HK-2 (cell line): ENCODE measurements around the gene TREX2.

Source experiments
- DNase-seq: peaks from one replicate; pipeline ENCODE4 v3.0.0-alpha.2; 2018; ENCODE audit not compliant: unreplicated experiment

TREX2 gene

DNA sequence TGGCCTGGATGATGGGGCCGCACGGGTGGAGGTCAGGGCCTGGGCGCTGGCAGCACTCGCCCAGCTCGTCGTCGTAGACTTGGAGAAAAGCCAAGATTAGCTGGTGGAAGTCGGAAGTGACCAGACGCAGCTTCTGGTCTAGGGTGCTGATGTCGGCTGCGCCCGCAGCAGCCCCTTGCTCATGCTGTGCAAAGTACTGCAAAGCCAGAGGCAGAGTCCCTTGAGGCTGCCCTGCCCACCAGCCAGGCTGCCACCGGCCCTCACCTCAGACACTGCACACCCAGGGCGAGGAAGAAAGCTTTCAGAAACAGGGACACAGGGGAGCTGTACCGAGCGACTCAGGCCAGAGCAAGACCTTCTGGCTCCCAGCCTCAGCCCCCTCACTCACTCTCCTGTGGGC lies 9.7 kb upstream of the TREX2 start:
- no peak for DNase-seq

DNA sequence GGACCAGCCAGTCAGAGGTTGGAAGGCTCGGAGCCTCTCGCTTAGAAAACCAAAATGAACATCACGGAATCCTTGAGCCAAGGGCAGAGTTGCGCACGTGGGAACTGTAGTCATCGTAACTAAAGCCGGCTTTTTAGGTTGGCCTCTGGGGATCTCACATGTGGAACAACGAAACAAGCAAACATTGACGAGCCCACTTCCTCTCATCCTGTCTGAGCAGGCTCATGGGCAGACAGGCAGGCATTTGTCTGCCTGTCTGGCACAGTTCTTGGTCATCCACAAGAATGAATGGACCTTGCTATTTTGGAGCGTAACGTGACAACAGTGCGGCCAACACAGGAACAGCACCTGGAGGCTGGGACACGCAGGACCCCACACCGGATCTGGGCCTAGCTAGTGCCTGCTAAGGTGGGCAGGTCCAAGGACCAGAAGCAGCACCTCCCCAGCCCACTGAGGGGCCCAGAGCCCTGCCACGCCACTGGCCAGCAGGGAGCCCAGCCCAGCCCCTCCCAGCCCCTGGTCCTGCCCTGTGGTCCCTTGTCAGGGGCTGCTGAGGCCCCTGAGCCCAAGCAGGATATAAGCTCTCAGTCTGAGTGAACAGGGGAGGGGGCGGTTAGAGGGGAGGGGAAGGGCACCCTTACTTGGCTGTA lies 9.2 kb upstream of the TREX2 start:
- no peak for DNase-seq

DNA sequence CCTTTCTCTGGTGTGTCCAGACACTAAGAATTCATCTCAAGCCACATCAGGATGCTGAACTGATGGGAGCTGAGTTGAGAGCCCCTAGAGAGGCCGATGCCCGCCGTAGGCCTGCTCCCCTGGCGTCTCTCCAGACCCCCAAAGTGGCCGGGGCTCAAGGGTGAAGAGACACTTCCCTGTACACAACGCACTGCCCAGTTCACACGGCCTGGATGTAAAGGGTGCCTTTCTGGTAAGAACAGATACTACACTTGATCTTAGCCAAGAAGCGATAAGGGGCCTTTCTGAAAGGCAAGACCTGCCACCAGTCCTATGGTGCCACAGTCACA lies 5.1 kb upstream of the TREX2 start:
- no peak for DNase-seq

DNA sequence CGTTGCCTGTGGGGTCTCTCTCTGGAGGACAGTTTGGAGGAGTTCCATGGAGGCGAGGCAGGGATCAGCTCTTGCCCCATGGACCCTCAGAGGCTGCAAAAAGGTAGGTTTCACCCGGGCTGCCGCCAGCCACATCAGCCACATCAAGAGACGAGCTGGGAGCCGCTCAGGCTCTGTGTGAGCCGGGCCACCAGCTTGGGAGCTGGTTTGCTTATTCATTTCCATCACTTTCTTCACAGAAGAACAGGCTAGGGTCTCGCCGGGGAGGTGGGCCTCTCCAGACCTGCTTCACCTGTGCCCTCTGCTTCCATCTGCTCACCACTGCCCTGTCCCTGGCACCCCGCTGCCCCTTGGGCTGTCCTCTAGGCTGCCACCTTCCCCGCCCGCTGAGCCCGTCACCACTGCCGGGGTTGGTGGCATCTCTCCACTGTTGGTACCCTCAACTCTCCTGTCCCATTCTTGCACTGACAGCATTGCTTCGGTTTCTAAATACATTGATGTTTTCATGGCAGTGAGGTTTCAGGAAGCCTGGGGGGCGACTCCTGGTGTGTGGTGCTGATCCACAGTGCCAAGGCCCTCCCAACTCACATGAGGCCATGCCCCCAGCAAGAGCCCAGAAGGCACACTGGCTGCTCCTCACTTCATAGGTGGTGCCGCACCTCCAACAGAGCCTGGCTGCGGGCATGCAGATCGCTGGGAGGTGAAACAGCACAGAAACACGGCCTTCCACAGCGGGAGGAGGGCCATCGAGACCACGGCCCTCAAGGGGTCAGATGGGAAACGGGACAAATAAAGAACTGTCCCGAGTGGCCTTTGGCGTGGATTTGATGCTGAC lies 4.5 kb upstream of the TREX2 start:
- no peak for DNase-seq

DNA sequence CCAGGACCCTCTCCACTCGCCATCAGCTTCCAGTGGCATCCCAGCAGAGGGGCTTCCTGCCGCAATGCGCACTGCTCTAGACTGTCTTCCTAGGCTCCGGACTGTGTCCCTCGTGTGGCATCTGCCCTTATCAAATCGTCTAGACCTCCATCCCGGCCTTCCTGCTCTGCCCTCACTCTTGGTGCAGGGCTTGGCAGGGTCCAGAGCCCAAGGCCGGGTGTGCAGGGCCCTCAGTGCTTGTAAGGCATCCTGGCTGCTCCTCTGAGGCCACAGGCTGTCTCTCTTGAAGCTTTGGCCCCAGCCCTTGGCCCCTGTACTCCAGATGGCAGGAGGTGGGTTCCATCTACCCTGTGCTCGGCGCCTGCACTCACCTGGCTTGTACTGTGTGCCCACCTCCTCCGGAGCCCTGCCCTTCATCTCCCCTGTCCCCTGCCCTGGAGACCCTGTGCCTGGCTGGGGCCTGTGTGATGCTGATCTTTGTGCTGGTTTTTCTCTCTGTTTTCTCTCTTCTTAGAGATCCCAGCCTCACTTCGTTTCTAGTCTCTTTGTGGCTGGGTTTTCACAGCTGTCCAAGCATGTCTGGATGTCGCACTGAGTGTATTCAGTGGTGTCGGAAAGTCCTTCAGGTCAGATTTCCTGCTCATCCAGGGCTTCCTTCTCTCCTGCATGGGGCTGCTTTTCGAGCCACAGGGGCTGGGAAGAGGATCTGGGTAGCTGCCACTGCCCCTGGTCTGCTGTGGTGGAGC lies 3.7 kb upstream of the TREX2 start:
- DNase-seq, result no peak

DNA sequence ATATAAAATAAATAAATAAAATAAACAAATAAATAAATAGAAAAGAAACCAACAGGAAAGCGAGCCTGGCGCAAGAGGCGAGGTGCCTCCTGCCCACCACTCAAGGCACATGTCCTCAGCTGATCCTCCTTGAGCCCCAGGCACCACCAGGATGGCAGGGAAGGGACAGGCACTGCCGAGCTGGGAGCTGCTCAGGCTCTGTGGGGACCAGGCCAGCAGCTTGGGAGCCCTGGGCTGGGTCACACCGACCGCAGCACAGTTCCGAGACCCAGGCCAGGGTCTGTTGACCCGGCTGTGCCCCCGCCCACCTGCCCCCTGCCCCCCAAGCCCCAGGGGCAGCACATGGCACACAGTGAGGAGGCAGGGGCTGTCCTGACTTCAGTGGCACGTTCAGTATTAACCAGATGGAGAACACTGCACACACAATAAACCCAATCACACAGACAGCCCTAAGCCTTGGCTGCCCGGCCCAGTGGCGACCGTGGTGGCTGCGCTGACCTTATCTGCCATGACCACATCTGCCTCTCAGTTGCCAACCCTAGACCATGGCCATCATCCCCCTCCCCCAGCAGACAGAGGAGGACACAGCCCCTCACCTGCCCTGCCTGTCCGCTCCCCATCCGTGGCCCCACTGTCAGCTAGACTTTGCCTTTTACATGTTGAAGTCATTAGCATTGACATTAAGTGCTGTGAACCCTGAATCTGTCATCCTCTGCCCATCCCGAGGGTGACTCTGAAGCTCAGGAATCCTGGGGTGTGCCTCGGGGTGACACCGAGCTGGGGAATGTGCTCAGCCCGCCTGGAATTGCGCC lies 2.9 kb upstream of the TREX2 start:
- DNase-seq, result no peak

DNA sequence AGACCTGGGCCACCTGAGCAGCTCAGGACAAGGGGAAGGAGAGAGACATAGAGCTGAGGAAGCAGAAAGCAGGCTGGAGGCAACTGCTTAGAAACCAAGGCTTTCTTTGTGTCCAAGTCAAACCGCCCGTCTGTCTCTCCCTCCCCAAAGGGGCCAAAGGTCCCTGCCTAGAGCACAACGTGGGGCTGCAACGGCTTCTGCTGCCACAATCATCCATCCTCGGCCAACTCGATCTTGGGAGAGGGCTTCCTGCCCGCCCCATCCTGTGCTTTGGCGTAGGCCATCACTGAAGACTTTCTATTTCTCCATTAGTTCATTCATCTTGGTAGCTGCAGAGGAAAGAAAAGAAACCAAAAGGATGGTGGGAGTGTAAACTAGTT lies 1.7 kb upstream of the TREX2 start:
- DNase-seq, result no peak

DNA sequence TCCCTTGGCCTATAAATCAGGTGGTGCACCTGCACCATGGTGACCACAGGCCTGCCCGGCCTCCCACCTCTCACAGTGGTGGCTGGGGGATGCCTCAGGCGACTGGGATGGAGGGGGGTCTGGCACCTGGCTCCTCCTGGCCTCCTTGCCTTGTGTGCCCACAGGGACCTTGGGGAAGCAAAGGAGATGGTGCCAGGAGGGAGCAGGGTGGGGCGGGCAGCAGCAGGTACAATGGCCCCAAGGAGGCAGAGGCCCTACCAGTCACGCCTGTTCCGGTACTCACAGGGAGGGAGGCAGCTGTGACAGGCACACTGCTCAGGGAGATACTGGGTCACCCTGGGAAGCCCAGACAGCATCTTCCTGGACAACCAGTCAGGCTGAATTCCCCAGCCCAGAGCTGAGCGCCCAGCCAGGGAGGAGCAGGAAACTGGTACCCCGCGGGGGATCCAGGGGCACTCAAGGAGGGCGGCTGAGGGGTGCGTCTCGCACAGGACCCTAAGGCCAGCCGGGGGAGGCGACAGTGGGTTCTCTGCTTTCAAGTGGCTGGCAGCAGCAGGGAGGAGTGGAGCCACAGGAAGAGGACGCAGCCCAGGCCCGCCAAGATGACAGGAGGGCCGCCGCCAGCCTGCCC lies 1.2 kb upstream of the TREX2 start:
- DNase-seq, result no peak

DNA sequence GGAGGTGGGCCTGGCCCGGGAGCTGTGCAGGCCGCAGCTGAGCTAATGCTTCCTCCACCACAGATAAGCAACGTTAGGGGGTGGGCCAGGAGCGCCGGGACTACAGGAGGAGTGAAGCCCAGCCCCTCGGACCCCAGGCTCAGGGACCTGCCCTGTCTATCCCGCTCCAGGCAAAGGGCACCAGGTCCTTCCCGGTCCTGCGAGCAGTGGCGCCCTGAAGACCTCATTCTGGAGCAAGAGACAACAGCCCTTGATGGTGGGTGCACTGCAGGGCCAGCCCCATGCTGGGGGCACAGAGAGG lies 730 bp upstream of the TREX2 start:
- DNase-seq, result no peak

DNA sequence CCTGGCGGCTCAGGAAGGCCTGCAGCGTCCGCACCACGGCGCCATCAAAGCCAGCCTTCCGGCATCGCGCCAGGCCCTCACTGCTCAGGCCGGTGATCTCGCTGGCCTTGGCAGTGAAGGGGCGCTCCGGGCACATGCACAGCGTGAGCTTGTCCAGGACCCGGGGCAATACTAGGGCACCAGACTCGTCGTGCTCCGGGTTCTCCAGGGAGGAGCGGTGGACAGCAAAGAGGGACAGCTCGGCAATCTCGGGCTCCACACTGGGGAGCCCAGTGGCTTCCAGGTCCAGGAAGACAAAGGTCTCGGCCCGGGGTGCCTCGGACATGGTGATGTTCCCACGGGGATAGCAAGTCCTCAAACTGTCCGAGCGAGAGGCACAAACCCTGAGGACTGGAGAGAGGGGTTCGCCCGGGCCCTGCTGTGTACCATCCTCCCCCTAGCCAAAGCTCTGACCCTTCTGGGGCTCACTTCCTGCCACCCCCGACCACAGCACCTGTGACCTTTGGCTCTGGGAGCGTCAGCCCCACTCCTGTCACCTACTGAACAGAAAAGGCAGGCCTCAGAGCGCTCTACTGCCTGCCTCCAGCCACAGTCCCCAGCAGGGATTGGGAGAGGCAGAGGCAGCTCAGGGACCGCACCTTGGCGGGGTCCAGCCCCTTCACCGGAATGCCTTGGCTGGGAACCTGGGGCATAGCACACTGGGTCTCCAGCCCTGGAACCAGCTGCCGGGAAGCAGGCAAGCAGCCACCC lies 575 bp downstream of the TREX2 start:
- no peak for DNase-seq

DNA sequence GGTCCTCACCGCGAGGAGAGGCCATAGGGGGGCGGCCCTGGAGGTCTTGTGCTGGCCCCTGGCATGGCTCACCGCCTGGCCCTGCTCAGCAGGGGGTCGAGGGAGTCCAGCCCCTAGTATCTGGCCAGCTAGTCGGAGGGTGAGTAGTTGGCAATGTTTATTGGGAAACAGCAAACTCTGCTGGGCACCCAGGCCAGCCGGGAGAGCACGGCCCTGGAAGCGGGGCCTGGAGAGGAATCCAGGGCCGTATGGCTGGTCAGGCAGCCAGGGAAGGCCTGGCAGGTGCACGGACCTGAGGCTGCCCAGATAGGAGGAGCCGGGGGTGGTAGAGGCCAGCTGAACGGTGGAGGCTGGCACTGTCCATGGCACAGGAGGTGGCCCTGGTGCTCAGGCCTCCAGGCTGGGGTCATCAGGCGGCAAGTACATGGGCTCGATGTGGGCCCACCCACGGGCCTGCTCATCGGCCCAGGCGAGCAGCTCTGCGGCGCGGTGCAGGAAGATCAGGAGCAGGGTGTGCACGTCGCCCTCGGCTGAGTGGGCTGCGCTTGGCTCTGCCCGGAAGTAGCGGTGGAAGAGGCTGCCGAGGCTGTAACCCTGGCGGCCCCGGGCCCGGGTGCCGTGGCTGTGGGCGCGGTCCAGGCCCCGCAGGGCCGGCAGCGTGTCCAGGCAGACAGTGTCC lies 1.4 kb downstream of the TREX2 start:
- DNase-seq, result no peak

DNA sequence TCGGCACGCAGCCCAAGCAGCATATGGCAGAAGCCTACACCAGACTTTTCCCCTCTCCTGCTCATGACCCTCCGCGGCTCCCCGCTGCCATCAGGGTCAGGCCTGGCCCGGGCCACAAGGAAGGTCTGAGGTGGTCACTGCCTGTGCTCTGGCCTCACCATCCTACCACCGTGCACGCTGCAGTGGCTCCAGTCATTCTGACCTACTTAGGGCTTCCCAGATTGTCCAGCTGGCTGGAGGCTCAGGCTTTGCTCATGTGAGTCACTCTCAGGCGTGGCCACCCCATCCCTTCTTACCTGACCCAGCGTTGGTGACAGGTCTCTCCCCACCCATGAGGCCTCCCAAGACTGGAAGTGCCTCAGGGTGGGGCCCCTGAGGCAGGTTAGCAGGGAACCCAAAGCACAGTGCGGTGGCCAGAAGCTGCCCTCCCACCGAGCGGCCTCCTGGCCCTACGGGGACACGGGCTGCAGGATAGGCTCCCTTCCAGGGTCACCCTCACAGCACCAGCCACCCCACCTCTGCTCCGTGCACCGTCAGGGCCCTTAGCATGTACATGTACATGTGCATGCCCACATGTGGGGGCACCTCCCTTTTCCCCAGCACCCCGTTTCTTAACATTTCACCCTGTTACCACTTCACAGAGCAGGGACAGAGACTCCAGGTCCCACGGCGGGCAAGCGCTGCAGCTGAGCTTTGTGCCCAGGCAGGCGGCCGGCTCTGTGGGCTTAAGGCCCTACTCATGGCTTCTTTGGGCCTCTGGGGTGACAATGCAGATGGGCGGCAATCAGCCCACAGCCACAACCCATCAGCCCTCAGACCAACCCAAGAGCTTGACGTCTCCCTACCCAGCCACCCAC lies 2.2 kb downstream of the TREX2 start:
- DNase-seq, result no peak

DNA sequence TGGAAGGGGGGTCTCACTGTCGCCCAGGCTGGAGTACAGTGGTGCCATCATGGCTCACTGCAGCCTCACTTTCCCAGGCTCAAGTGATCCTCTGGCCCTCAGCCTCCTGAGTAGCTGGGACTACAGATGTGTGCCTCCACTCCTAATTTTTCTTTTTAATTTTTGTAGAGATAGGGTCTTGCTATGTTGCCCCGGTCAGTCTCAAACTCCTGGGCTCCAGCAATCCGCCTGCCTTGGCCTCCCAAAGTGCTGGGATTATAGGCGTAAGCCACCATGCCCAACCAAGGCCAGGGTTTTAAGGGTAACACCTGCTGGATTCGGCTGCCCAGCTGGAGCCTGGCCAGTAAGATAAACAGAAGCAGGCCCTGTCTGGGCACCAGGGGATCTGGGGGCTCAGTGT lies 3.4 kb downstream of the TREX2 start:
- no peak for DNase-seq

DNA sequence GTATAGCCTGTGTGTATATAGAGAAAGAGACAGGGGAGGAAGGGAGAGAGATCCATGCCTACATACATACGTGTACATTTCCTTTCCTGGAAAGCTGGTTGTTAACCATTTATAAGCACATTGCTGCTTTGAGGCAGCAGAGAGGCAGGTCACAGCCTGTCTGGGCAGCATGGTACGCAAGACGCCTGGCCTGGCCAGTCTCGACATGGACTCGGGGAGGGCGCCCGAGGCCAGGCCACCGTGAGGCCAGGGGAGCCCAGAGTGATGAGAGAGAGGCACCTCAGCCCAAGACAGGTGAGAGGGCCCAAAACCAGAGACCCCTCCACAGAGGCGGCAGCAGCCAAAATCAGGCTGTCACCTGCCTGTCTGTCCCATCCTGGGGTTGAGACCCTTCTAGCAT lies 3.9 kb downstream of the TREX2 start:
- DNase-seq, result no peak

DNA sequence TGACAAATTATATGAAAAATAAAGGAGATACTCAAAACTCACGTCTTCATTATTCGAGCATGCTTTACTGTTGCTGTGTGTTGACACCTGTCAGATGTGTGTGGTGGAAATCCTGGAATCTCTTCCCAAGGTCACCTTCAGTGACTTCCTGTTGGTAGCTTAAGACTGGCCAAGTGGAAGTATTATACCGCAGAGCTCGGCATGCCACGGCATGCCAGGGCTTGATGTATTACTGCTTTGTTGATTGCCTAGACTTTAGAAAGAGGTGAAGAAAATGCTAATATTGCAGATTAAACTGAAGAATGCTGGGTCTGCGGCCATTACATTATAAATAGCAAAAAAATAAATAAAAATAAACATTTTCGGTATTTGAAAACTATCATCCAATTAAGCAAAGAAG lies 4.6 kb downstream of the TREX2 start:
- DNase-seq, result no peak

DNA sequence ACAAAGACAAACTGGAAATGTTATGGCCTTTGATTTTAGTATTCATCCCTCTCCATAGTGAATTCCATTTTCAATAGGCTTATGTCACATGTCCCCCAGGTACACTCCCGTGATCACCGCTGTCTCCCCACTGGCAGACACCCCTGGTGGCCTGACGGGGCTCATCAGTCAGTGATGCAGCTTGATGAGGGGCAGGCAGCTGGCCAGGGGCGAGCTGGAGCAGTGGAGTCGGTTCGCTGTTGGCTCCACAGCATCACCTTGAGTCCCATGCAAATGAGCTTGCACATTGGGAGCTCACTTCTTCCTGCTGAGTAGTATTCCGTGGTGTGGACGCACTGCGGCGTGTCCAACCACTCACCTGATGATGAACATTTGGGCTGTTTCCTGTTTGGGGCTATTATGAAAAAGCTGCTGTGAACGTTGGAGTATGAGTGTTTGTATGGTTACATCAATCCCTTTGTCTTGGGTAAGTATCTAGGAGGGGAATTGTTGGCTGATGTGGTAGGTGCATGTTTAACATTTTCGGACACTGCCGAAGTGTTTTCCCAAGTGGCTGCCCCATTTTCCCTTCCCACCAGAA lies 5.2 kb downstream of the TREX2 start:
- DNase-seq, result no peak

DNA sequence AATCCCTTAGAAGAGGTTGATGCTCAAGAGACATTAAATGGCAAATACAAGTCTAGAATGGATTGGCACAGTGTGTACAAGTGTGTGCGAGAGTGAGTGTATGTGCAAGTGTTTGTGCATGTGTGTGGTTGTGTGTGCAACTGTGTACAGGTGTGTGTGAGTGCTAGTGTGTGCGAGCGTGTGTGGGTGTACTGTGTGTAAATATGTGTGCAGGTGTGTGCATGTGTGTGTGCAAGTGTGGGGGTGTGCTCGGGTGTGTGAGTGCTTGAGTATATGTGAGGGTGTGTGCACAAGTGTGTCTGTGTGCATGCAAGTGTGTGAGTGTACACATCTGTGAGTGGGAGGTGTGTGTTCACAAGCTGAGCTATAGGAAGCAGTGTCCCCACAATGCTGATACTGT lies 5.9 kb downstream of the TREX2 start:
- no peak for DNase-seq

DNA sequence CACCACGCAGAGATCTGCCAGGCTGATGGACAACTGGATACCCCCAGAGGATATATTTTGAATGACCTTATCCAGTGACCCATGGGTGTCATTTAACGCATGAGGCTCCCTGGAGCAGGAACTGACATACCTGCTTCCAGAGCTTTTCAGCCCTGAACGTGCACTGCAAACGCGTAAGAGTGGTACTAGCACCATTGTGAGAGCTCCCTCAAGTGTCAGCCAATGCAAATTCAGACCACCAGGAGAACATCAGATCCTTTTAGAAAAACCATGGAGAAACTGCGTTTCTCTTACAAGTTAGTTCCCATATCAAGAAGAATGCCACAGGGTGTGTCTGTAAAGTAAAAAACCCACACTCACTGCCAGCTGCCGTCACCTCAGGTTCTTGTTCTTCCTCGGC lies 7.3 kb downstream of the TREX2 start:
- no peak for DNase-seq

DNA sequence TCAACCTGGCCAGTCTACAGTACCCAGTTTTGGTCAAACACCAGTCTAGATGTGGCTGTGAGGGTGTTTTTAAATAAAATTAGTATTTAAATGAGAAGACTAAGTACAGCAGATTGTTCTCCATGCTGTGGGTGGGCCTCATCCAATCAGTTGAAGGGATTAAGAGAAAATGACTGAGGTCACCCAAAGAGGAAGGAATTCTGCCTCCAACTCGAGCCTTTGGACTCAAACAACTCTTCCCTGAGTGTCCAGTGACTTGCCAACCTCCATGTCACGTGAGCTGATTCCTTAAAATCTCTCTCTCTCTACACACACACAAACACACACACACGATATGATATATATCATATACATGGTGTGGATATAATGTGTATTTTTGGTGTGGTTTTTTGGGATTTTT lies 10.0 kb downstream of the TREX2 start:
- no peak for DNase-seq
